Psoas muscle (tissue), 8 donors: ENCODE measurements around the gene FST. TPM values are rescaled to one million over a fixed set of nuclear protein-coding genes. Genes with fewer than 3 reads are reported as not detected.

ENCODE experiments used
- ATAC-seq, 4 donors: fragments of 200-7000 bp; cut with Tn5 transposase; one replicate each; pipeline ENCODE4 v1.9.1; 2020; ENCODE audit warnings: moderate library complexity in 3 of 4, mild to moderate bottlenecking in 2 of 4
- DNase-seq, 2 donors: peaks; one replicate each; pipeline ENCODE4 v3.0.0-alpha.2; 2020
- H3K27ac ChIP-seq: fragments of 200-600 bp; one replicate; pipeline ENCODE4 v1.8.0; 2022
- H3K27me3 ChIP-seq, 3 donors: fragments of 200-600 bp in 1 of 3; one replicate each; pipeline versions ENCODE4 v1.6.1 to v1.8.0; 2013 to 2022; ENCODE audit warnings: low read length in 2 of 3, mild to moderate bottlenecking in 2 of 3, moderate library complexity in 1 of 3; ENCODE audit not compliant: insufficient read depth in 3 of 3
- H3K36me3 ChIP-seq, 2 donors: fragments of 200-600 bp in 1 of 2; one replicate each; pipeline versions ENCODE4 v1.6.1 to v1.8.0; 2013 to 2022; ENCODE audit warnings: low read depth in 1 of 2, mild to moderate bottlenecking in 1 of 2, moderate library complexity in 1 of 2; ENCODE audit not compliant: insufficient read depth in 1 of 2
- H3K4me1 ChIP-seq: fragments of 200-600 bp; one replicate; pipeline ENCODE4 v1.8.0; 2022
- H3K4me3 ChIP-seq: fragments of 200-600 bp; one replicate; pipeline ENCODE4 v1.8.0; 2022; ENCODE audit warnings: mild to moderate bottlenecking
- H3K9me3 ChIP-seq: fragments of 200-600 bp; one replicate; pipeline ENCODE4 v1.8.0; 2022
- WGBS, 3 donors: extraction: QIAGEN DNeasy Blood & Tissue Kit; methylation state at CpG; one replicate each; pipeline versions ENCODE4 v1.1.6 to v1.1.7; 2013; 5-methylcytosine and 5-hydroxymethylcytosine counted together
- intact Hi-C, 2 donors: fragments of 100-400 bp; cut with DNase I; formaldehyde crosslinking; loops; one replicate each; pipeline versions ENCODE4 v1.11.0 to v1.14.2; 2022
- polyA plus RNA-seq, 3 donors: library from polyadenylated mRNA; stranded (reverse); fragments of 200-250 nt; gene quantifications; one replicate each; pipeline ENCODE4 v1.2.3, GENCODE V29; 2013
- total RNA-seq, 4 donors: library from RNA; stranded (reverse); fragmentation: NEBNext Ultra II Directional in 2 of 4; extraction: Animal tissue kit (Norgen Biotek cat#: 25700) in 2 of 4; gene quantifications; one replicate each; pipeline versions ENCODE4 v1.2.1 to v1.2.4, GENCODE V29; 2021 to 2023
- TF ChIP-seq, protein P1 (sequence below): fragments of 200-600 bp; IDR thresholded peaks from one replicate; pipeline ENCODE4 v1.8.0; 2022; ENCODE audit warnings: antibody characterized with exemption
- donor health status: healthy with polysubstance abuse.
- donor health status: DM: no; HTN: no; CAD: no; lungs with moderate emphysema.
- donor health status: Bipolar disorder and iron deficiency.
- donor health status: healthy.
- donor health status: DM: yes; HTN: yes; CAD: no.
- donor health status: DM: no; HTN: no; CAD: no.
- donor health status: DM: no; HTN: no; CAD: no.
- donor health status: DM: yes; HTN: yes; CAD: no.

The FST gene
- total and polyA plus RNA-seq, 7 donors = 0.94 to 29.3 (median 1.8) TPM

DNA sequence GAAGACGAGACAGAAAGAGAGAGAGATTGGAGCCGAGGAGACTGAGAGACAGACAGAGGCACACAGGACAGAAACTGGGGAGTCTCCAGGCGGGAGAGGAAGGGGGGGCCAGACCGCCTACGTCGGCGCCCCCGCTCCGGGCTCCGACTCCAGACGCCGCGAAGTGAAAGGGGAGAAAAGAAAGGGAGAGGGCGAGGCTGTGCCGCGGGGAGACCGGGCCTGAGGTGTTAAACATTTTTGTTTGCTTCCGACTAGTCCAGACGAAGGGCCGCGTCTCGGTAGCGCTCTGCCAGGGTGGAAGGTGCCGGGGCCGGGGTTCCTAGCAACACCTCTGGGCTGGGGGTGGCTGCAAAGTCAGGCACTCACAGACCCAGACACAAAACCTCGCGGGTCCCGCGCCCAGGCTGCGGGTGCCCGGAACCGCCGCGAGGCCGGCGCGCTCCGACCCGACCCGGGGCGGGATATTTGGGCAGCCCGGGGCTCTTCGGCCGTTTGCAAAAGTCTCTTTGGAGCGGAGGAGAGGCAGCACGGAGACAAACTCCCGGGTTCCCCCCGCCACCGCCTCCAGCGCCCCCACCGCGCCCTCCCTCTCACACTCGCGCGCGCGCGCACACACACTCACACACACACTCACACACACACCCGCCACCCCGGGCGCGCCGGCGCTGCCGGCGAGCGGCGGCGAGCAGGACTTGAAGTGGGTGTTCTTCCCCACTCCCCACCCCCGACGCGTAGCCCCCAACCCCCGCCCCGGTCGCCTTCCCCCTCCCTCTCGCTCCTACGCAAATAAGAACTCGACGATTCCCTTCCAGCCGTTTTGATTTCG lies 626 bp upstream of the FST start:
- Histone ChIP-seq H3K36me3 (peaks cover 0 to 12% of the 10 kb centered on the region in 2 donors), H3K4me1 (no peaks in the 10 kb centered on the region), H3K27me3 (peaks cover 0 to 18% (median 4%) of the 10 kb centered on the region in 3 donors), H3K27ac (peak overlapping the region; percentile 34), H3K4me3 (peak overlapping the region; percentile 71), H3K9me3 (no peaks in the 10 kb centered on the region)
- TF ChIP-seq, protein P1, sequence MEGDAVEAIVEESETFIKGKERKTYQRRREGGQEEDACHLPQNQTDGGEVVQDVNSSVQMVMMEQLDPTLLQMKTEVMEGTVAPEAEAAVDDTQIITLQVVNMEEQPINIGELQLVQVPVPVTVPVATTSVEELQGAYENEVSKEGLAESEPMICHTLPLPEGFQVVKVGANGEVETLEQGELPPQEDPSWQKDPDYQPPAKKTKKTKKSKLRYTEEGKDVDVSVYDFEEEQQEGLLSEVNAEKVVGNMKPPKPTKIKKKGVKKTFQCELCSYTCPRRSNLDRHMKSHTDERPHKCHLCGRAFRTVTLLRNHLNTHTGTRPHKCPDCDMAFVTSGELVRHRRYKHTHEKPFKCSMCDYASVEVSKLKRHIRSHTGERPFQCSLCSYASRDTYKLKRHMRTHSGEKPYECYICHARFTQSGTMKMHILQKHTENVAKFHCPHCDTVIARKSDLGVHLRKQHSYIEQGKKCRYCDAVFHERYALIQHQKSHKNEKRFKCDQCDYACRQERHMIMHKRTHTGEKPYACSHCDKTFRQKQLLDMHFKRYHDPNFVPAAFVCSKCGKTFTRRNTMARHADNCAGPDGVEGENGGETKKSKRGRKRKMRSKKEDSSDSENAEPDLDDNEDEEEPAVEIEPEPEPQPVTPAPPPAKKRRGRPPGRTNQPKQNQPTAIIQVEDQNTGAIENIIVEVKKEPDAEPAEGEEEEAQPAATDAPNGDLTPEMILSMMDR = no peak
- 0 to 1% (median 0%) methylated on average over 48 to 81 of the region's 81 CpGs for WGBS, 3 donors
- peak; percentile 26 to 68 (median 62) for ATAC-seq
- DNase-seq = peak; percentile 66 to 79
- intact Hi-C loops = loop anchor here (2.0 to 10.0 kb wide), 7 partner anchors 82 to 975 kb away; partner anchors contain the start of genes HSPB3 (in 1 of the 2) and NDUFS4 (in 1 of the 2)

DNA sequence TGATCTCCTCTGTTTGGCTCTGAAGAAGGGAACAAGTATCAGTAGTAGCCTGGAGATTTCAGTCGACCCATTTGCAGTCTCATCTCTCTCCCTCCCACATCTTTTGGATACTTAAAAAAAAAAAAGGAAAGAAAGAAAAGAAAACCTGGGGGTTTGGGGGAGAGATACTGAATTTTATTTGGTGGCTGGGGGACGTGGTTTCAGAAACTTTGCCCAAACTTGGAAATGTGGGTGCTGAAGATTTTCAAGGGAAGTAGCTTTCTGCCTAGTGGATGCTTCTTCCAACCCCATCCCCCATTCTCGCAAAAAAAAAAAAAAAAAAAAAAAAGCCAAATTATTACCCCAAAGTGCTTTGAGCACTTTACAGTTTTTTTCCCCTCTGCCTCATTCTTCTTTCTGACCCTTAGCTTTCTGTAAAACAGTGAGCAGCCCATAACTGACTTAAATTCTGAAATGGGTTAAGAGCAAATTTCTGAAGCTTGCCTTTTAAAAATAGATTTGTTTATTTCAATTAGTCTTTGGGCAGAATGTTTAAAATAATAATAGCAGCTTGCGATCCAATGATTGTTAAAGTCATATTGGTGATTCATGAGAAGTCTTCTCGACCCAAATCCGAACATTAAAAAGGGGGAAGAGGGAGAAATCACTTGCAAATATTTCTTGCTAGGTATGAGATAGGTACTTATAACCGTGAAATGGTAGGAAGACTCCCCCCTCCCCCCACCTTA lies 894 bp downstream of the FST start:
- TF ChIP-seq, protein P1 = no peak
- ATAC-seq (no peak), DNase-seq (no peak)
- Histone ChIP-seq H3K27me3 (peaks cover 0 to 18% (median 4%) of the 10 kb centered on the region in 3 donors), H3K9me3 (no peaks in the 10 kb centered on the region), H3K27ac (no peak overlapping the region), H3K4me1 (no peaks in the 10 kb centered on the region), H3K4me3 (peak overlapping the region; percentile 71), H3K36me3 (peaks cover 0 to 12% of the 10 kb centered on the region in 2 donors)
- 16 to 17% (median 16%) methylated on average over 7 of the region's 7 CpGs for WGBS, 3 donors
- intact Hi-C loops = loop anchor here (5.0 to 10.0 kb wide), 4 partner anchors 81 to 973 kb away; partner anchors contain the start of genes HSPB3 (in 1 of the 2) and NDUFS4 (in 1 of the 2)

DNA sequence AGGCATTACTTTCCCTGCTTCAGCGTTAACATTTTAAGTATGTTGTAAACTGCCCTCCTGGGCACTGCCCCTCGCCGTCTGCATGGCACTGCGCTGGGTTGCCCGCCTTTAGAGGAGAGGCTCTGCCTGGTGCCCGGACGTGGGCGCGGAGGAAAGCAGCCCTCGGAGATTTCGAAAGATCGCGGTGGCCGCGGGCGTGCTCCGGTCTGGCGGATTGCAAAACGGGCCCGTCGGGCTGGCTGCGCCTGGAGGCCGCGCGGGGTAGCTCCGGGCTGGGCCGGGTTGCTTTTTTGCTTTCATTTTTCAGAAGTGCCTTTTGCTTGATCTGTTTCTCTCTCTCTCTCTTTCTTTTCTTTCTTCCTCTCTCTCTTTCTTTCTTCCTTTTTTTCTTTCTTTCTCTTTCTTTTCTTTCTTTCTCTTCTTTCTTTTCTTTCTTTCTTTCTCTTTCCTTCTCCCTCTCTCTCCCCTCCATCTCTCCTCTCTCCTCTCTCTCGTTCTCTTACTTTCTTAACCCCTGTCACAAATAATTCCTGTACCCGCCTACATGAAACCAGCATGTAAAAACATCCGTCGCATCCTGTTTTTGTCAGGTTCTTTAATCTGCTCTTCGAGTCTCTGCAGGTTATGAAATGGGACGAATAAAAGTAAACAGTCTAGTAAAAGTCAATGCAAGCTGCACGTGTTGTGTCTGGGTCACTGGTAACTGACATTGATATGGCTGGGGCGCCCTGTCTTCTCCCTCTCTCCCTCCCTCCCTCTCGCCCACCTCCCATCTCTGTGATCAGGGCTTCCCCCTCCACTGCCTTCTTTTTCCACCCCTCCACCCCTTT lies 1.7 kb downstream of the FST start:
- TF ChIP-seq, protein P1 = peak; percentile 43
- H3K4me3 ChIP-seq = peak overlapping the region; percentile 71
- H3K9me3 ChIP-seq = no peaks in the 10 kb centered on the region
- ATAC-seq (peak; percentile 77 to 87 (median 82)), DNase-seq (peak; percentile 85 to 88)
- H3K4me1 ChIP-seq = no peaks in the 10 kb centered on the region
- H3K27ac ChIP-seq = no peak overlapping the region
- peaks cover 0 to 12% of the 10 kb centered on the region in 2 donors for H3K36me3 ChIP-seq
- H3K27me3 ChIP-seq = peaks cover 0 to 18% (median 4%) of the 10 kb centered on the region in 3 donors
- intact Hi-C loops = loop anchor here (5.0 to 10.0 kb wide), 4 partner anchors 80 to 973 kb away; partner anchors contain the start of genes HSPB3 (in 1 of the 2) and NDUFS4 (in 1 of the 2)
- 1 to 2% (median 1%) methylated on average over 35 to 36 of the region's 36 CpGs for WGBS, 3 donors
